Testis (tissue), 2 donors: Measurements from ENCODE around the gene ARAP2.

Source experiments
- POLR2A ChIP-seq: fragments of 450-650 bp; IDR thresholded peaks from one replicate; pipeline ENCODE4 v1.6.1; 2017; ENCODE audit warnings: antibody characterized with exemption, mild to moderate bottlenecking, moderate library complexity
- TF ChIP-seq, protein P1 (sequence below), 3 experiments: fragments of 450-650 bp in 2 of 3; fragments of 200-600 bp in 1 of 3; sonication (generic) in 1 of 3; IDR thresholded peaks; one replicate each; pipeline ENCODE4 v1.5.1; 2016 to 2019; ENCODE audit warnings: antibody characterized with exemption in 3 of 3, mild to moderate bottlenecking in 2 of 3, moderate library complexity in 1 of 3

- TF ChIP-seq, protein P1, sequence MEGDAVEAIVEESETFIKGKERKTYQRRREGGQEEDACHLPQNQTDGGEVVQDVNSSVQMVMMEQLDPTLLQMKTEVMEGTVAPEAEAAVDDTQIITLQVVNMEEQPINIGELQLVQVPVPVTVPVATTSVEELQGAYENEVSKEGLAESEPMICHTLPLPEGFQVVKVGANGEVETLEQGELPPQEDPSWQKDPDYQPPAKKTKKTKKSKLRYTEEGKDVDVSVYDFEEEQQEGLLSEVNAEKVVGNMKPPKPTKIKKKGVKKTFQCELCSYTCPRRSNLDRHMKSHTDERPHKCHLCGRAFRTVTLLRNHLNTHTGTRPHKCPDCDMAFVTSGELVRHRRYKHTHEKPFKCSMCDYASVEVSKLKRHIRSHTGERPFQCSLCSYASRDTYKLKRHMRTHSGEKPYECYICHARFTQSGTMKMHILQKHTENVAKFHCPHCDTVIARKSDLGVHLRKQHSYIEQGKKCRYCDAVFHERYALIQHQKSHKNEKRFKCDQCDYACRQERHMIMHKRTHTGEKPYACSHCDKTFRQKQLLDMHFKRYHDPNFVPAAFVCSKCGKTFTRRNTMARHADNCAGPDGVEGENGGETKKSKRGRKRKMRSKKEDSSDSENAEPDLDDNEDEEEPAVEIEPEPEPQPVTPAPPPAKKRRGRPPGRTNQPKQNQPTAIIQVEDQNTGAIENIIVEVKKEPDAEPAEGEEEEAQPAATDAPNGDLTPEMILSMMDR (IDR thresholded peaks at IDR 0.05): no peak
- no peak for TF ChIP-seq POLR2A
Measured at GRCh38 chr4:36180206-36180605, 64.1 kb downstream of the ARAP2 start.
